Keratinocyte (primary cell): ENCODE measurements around the gene TBXAS1.

Experiments used
- EZH2 ChIP-seq: IDR thresholded peaks from one replicate; pipeline ENCODE4 v1.6.1; 2012; ENCODE audit warnings: inconsistent platforms, mild to moderate bottlenecking, low read length, moderate library complexity
- TF ChIP-seq, protein P1 (sequence below), 3 experiments: IDR thresholded peaks in 1 of 3; conservative IDR thresholded peaks in 1 of 3; optimal IDR thresholded peaks in 1 of 3; 2 replicates in 2 of 3; 3 replicates in 1 of 3; pipeline versions ENCODE3 to v1.5.1; 2011; ENCODE audit warnings: low read length in 3 of 3, mild to moderate bottlenecking in 3 of 3, moderate library complexity in 2 of 3, control low read depth in 1 of 3, inconsistent platforms in 1 of 3; ENCODE audit not compliant: insufficient read depth in 2 of 3; ENCODE audit errors: extremely low read depth in 1 of 3

DNA sequence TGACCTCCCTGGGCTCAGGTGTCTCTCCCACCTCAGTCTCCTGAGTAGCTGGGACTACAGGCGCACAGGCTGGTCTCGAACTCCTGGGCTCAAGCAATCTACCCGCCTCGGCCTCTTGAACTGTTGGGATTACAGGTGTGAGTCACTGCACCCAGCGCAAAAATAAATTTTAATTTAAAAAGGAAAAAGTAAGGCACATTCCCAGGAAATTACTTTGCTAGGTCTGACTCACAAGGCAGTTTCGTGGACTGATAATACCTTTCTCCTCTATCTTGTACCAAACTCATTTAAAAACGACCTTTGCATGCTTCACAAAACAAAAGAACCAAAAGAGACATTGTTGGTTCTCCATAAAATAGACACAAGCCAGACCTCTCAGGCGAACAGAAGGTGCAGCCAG is 204.0 kb downstream of the TBXAS1 start:
- TF ChIP-seq, protein P1, sequence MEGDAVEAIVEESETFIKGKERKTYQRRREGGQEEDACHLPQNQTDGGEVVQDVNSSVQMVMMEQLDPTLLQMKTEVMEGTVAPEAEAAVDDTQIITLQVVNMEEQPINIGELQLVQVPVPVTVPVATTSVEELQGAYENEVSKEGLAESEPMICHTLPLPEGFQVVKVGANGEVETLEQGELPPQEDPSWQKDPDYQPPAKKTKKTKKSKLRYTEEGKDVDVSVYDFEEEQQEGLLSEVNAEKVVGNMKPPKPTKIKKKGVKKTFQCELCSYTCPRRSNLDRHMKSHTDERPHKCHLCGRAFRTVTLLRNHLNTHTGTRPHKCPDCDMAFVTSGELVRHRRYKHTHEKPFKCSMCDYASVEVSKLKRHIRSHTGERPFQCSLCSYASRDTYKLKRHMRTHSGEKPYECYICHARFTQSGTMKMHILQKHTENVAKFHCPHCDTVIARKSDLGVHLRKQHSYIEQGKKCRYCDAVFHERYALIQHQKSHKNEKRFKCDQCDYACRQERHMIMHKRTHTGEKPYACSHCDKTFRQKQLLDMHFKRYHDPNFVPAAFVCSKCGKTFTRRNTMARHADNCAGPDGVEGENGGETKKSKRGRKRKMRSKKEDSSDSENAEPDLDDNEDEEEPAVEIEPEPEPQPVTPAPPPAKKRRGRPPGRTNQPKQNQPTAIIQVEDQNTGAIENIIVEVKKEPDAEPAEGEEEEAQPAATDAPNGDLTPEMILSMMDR (optimal IDR thresholded peaks at IDR 0.05 in 1 of 3, IDR thresholded peaks at IDR 0.05 in 1 of 3, conservative IDR thresholded peaks at IDR 0.05 in 1 of 3; ENCODE audit: extremely low read depth in 1 of 3, insufficient read depth in 2 of 3, low read length in 3 of 3): no peak
- TF ChIP-seq EZH2: no peak
